H9 (cell line): Measurements from ENCODE around the gene ZNF628. TPM values are rescaled to one million over a fixed set of nuclear protein-coding genes. Genes with fewer than 3 reads are reported as not detected.

Experiments used
- DNase-seq: peaks from one replicate; pipeline ENCODE4 v3.0.0-alpha.2; 2017
- H2AFZ ChIP-seq: one replicate; pipeline ENCODE4 v1.6.1; 2013; ENCODE audit warnings: mild to moderate bottlenecking, low read length, control low read depth, moderate library complexity
- H2AK5ac ChIP-seq: 2 replicates; pipeline ENCODE4 v1.6.1; 2013; ENCODE audit warnings: low read length, control low read depth, mixed read lengths; ENCODE audit not compliant: insufficient read length
- H2BK120ac ChIP-seq: one replicate; pipeline ENCODE4 v1.6.1; 2013; ENCODE audit warnings: low read depth, mild to moderate bottlenecking, low read length, control low read depth, inconsistent platforms; ENCODE audit not compliant: poor library complexity, severe bottlenecking
- H2BK12ac ChIP-seq: 2 replicates; pipeline ENCODE4 v1.6.1; 2013; ENCODE audit warnings: low read length, control low read depth, mixed read lengths, low read depth; ENCODE audit not compliant: insufficient read length
- H2BK15ac ChIP-seq: 2 replicates; pipeline ENCODE4 v1.6.1; 2013; ENCODE audit warnings: low read depth, low read length, control low read depth
- H2BK20ac ChIP-seq: one replicate; pipeline ENCODE4 v1.6.1; 2013; ENCODE audit warnings: low read depth, mild to moderate bottlenecking, low read length, control low read depth, inconsistent platforms; ENCODE audit not compliant: poor library complexity, severe bottlenecking
- H2BK5ac ChIP-seq: 2 replicates; pipeline ENCODE4 v1.6.1; 2013; ENCODE audit warnings: low read length, control low read depth, mixed read lengths; ENCODE audit not compliant: insufficient read length
- H3K14ac ChIP-seq: 2 replicates; pipeline ENCODE4 v1.6.1; 2013; ENCODE audit warnings: low read length, control low read depth; ENCODE audit not compliant: insufficient read depth
- H3K18ac ChIP-seq: 2 replicates; pipeline ENCODE4 v1.6.1; 2013; ENCODE audit warnings: low read depth, mild to moderate bottlenecking, mixed read lengths, low read length, control low read depth; ENCODE audit not compliant: insufficient read length
- H3K23ac ChIP-seq: 2 replicates; pipeline ENCODE4 v1.6.1; 2013; ENCODE audit warnings: low read length, control low read depth, mixed read lengths, low read depth; ENCODE audit not compliant: insufficient read length
- H3K23me2 ChIP-seq: 2 replicates; pipeline ENCODE4 v1.6.1; 2013; ENCODE audit warnings: low read depth, mild to moderate bottlenecking, mixed read lengths, low read length, control low read depth; ENCODE audit not compliant: insufficient read length, poor library complexity, severe bottlenecking
- H3K27ac ChIP-seq: 2 replicates; pipeline ENCODE4 v1.5.1; 2013; ENCODE audit warnings: low read length, control low read depth, mixed read lengths, low read depth; ENCODE audit not compliant: insufficient read length
- H3K27me3 ChIP-seq: 2 replicates; pipeline ENCODE4 v1.6.1; 2013; ENCODE audit warnings: low read length, control low read depth, inconsistent platforms; ENCODE audit not compliant: insufficient read depth
- H3K4ac ChIP-seq: 2 replicates; pipeline ENCODE4 v1.6.1; 2013; ENCODE audit warnings: low read depth, mild to moderate bottlenecking, control low read depth, inconsistent platforms, low read length, moderate library complexity
- H3K4me1 ChIP-seq: 2 replicates; pipeline ENCODE4 v1.6.1; 2013; ENCODE audit warnings: low read length, control low read depth, inconsistent platforms; ENCODE audit not compliant: insufficient read depth
- H3K4me2 ChIP-seq: 2 replicates; pipeline ENCODE4 v1.6.1; 2013; ENCODE audit warnings: low read length, control low read depth, mixed read lengths; ENCODE audit not compliant: insufficient read length, insufficient read depth
- H3K56ac ChIP-seq: 2 replicates; pipeline ENCODE4 v1.6.1; 2013; ENCODE audit warnings: low read depth, mild to moderate bottlenecking, mixed read lengths, low read length, control low read depth; ENCODE audit not compliant: insufficient read length
- H3K79me1 ChIP-seq: 2 replicates; pipeline ENCODE4 v1.6.1; 2013; ENCODE audit warnings: low read depth, mild to moderate bottlenecking, moderate library complexity, low read length, control low read depth, inconsistent platforms; ENCODE audit not compliant: insufficient read depth, poor library complexity, severe bottlenecking
- H3K79me2 ChIP-seq: 2 replicates; pipeline ENCODE4 v1.6.1; 2013; ENCODE audit warnings: low read length, control low read depth, inconsistent platforms; ENCODE audit not compliant: insufficient read depth
- H3K9ac ChIP-seq: 2 replicates; pipeline ENCODE4 v1.6.1; 2013; ENCODE audit warnings: low read length, control low read depth, mixed read lengths; ENCODE audit not compliant: insufficient read length; ENCODE audit errors: extremely low read depth
- H3K9me3 ChIP-seq: one replicate; pipeline ENCODE4 v1.6.1; 2013; ENCODE audit warnings: low read depth, low read length, inconsistent platforms; ENCODE audit not compliant: control insufficient read depth
- H3T11ph ChIP-seq: one replicate; pipeline ENCODE4 v1.6.1; 2013; ENCODE audit warnings: mild to moderate bottlenecking, low read length, control low read depth, inconsistent platforms
- H4K20me1 ChIP-seq: one replicate; pipeline ENCODE4 v1.6.1; 2013; ENCODE audit not compliant: control insufficient read depth, insufficient read length, insufficient read depth
- H4K5ac ChIP-seq: 2 replicates; pipeline ENCODE4 v1.6.1; 2013; ENCODE audit warnings: low read depth, mild to moderate bottlenecking, mixed read lengths, low read length, control low read depth; ENCODE audit not compliant: insufficient read length
- H4K8ac ChIP-seq: replicated peaks from 2 replicates; pipeline ENCODE4 v1.6.1; 2013; ENCODE audit warnings: low read length, control low read depth, mixed read lengths, low read depth; ENCODE audit not compliant: insufficient read length
- H4K91ac ChIP-seq: 2 replicates; pipeline ENCODE4 v1.6.1; 2013; ENCODE audit warnings: low read depth, mild to moderate bottlenecking, moderate library complexity, mixed read lengths, low read length, control low read depth; ENCODE audit not compliant: insufficient read length
- H3K27ac Mint-ChIP-seq, 3 experiments: 2 replicates in 2 of 3; 3 replicates in 1 of 3; pipeline ENCODE4 v1.8.0; 2020 to 2021; ENCODE audit warnings: mixed read lengths in 3 of 3, mild to moderate bottlenecking in 1 of 3, moderate library complexity in 1 of 3
- H3K27me3 Mint-ChIP-seq: 2 replicates; pipeline ENCODE4 v1.8.0; 2021; ENCODE audit warnings: low read depth, mild to moderate bottlenecking, moderate library complexity, mixed read lengths
- H3K36me3 Mint-ChIP-seq, 3 experiments: 2 replicates in 2 of 3; 3 replicates in 1 of 3; pipeline ENCODE4 v1.8.0; 2020 to 2021; ENCODE audit warnings: low read depth in 3 of 3, mixed read lengths in 3 of 3; ENCODE audit not compliant: insufficient read depth in 1 of 3
- H3K4me1 Mint-ChIP-seq, 2 experiments: 2 replicates each; pipeline ENCODE4 v1.8.0; 2020; ENCODE audit warnings: mixed read lengths in 2 of 2
- H3K4me3 Mint-ChIP-seq, 2 experiments: 2 replicates in 1 of 2; 3 replicates in 1 of 2; pipeline ENCODE4 v1.8.0; 2020 to 2021; ENCODE audit warnings: mild to moderate bottlenecking in 2 of 2, mixed read lengths in 2 of 2, moderate library complexity in 1 of 2
- H3K9me3 Mint-ChIP-seq, 2 experiments: 2 replicates in 1 of 2; 3 replicates in 1 of 2; pipeline ENCODE4 v1.8.0; 2020; ENCODE audit warnings: mild to moderate bottlenecking in 2 of 2, mixed read lengths in 2 of 2, moderate library complexity in 1 of 2
- CTCF ChIP-seq: fragments of 200-600 bp; sonication (generic); conservative IDR thresholded peaks from 3 replicates; pipeline ENCODE4 v1.8.0; 2021; ENCODE audit warnings: antibody characterized with exemption, mild to moderate bottlenecking
- WGBS: extraction: QIAGEN DNeasy Blood & Tissue Kit; methylation state at CpG from one replicate; pipeline ENCODE4 v1.1.7; 2013; ENCODE audit warnings: missing lambda C conversion rate, low lambda C conversion rate, mixed read lengths; ENCODE audit not compliant: insufficient read length; ENCODE audit errors: extremely low coverage; 5-methylcytosine and 5-hydroxymethylcytosine counted together
- total RNA-seq: library from RNA; stranded (reverse); gene quantifications from 2 replicates; pipeline ENCODE4 v1.2.1, GENCODE V29; 2021

ZNF628 gene
- total RNA-seq, 1 experiment from 2014 or later: 16.6 TPM

GRCh38 chr19:55502197-55502952 lies 26.0 kb downstream of the ZNF628 start:
- H2AK5ac ChIP-seq: no peak overlapping the region
- peaks cover 5% of the 10 kb centered on the region for H3K27me3 ChIP-seq
- no peak overlapping the region for H2BK15ac ChIP-seq
- H2BK12ac ChIP-seq: no peak overlapping the region
- H4K20me1 ChIP-seq: no peaks in the 10 kb centered on the region
- H3K18ac ChIP-seq: no peak overlapping the region
- Mint-ChIP-seq H3K27ac (no peak overlapping the region), H3K4me3 (no peak overlapping the region; a peak in 1 of 5 replicates), H3K27me3 (peaks cover 73% of the 10 kb centered on the region), H3K36me3 (peaks cover 3 to 8% (median 7%) of the 10 kb centered on the region in 3 experiments), H3K9me3 (peaks cover 11 to 19% of the 10 kb centered on the region in 2 experiments), H3K4me1 (0 out of 4 replicates have a peak, but pooled peaks cover 2% of the 10 kb centered on the region in 2 experiments)
- H3K14ac ChIP-seq: no peak overlapping the region
- H3K23ac ChIP-seq: no peak overlapping the region
- H3K56ac ChIP-seq: no peak overlapping the region
- H3K4ac ChIP-seq: no peak overlapping the region
- H3T11ph ChIP-seq: no peak overlapping the region
- no peak overlapping the region for H4K8ac ChIP-seq
- H2BK20ac ChIP-seq: no peak overlapping the region
- no peak overlapping the region for H2AFZ ChIP-seq
- no peaks in the 10 kb centered on the region for H3K4me1 ChIP-seq
- H3K79me1 ChIP-seq: no peaks in the 10 kb centered on the region
- H3K9me3 ChIP-seq: no peaks in the 10 kb centered on the region
- H2BK120ac ChIP-seq: no peak overlapping the region
- DNase-seq: no peak
- H4K5ac ChIP-seq: no peak overlapping the region
- WGBS: 100% methylated on average over 1 of the region's 9 CpGs
- H2BK5ac ChIP-seq: no peak overlapping the region
- H4K91ac ChIP-seq: no peak overlapping the region
- no peaks in the 10 kb centered on the region for H3K79me2 ChIP-seq
- no peaks in the 10 kb centered on the region for H3K23me2 ChIP-seq
- H3K4me2 ChIP-seq: no peak overlapping the region
- TF ChIP-seq CTCF: no peak
- no peak overlapping the region for H3K9ac ChIP-seq
- H3K27ac ChIP-seq: no peak overlapping the region
